Ascending aorta (tissue), 2 donors: ENCODE measurements around the gene IGSF9. TPM values are rescaled to one million over a fixed set of nuclear protein-coding genes. Genes with fewer than 3 reads are reported as not detected.

Experiments used
- DNase-seq, 2 donors: peaks; one replicate each; pipeline ENCODE4 v3.0.0-alpha.2; 2019; ENCODE audit warnings: low spot score in 2 of 2
- H3K27ac ChIP-seq, 2 donors: fragments of 200-600 bp; sonication (generic); one replicate each; pipeline ENCODE4 v1.5.1; 2016 to 2017; ENCODE audit warnings: mild to moderate bottlenecking in 1 of 2
- H3K27me3 ChIP-seq: fragments of 200-600 bp; sonication (generic); one replicate; pipeline ENCODE4 v1.5.1; 2017
- H3K36me3 ChIP-seq, 2 donors: fragments of 200-600 bp; sonication (generic); one replicate each; pipeline ENCODE4 v1.5.1; 2016
- H3K4me1 ChIP-seq, 2 donors: fragments of 200-600 bp; sonication (generic); one replicate each; pipeline ENCODE4 v1.5.1; 2016 to 2017; ENCODE audit warnings: mild to moderate bottlenecking in 1 of 2
- H3K4me3 ChIP-seq, 2 donors: fragments of 200-600 bp; sonication (generic); one replicate each; pipeline ENCODE4 v1.5.1; 2016 to 2017; ENCODE audit warnings: mild to moderate bottlenecking in 1 of 2
- H3K9me3 ChIP-seq, 2 donors: fragments of 200-600 bp; sonication (generic); one replicate each; pipeline ENCODE4 v1.5.1; 2016
- intact Hi-C: fragments of 100-400 bp; cut with DNase I; formaldehyde crosslinking; loops from one replicate; pipeline ENCODE4 v1.15.1; 2023
- total RNA-seq: library from RNA; depleted of rRNA; stranded (reverse); fragments of >200 nt; gene quantifications from one replicate; pipeline ENCODE4 v1.1.0, GENCODE V29; 2016
- TF ChIP-seq, protein P1 (sequence below), 3 experiments: fragments of 200-600 bp in 2 of 3; fragments of 450-650 bp in 1 of 3; sonication (generic) in 2 of 3; IDR thresholded peaks; one replicate each; pipeline ENCODE4 v1.5.1; 2016 to 2019; ENCODE audit warnings: antibody characterized with exemption in 3 of 3, mild to moderate bottlenecking in 1 of 3, moderate library complexity in 1 of 3

Gene IGSF9
- total RNA-seq, 1 donor from 2014 or later: 0.11 TPM

DNA sequence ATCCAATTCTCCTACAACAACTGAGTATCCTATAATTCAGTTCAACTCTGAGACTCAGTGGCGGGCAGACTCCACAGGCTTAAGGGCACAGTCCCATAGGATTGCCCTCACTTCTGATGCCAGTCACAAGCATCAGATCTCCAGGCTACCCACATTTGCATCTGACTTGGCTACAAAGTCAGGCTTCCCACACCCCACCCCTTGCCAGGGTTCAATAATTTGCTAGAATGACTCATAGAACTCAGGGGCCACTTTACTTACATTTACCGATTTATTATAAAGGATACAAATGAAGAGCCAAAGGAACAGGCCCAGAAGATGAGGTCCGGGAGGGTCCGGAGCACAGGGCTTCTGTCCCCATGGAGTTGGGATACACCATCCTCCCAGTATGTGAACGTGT, 44.6 kb upstream of the IGSF9 start:
- Histone ChIP-seq H3K27me3 (no peaks in the 10 kb centered on the region), H3K36me3 (no peaks in the 10 kb centered on the region), H3K9me3 (no peaks in the 10 kb centered on the region), H3K4me3 (no peak overlapping the region), H3K27ac (no peak overlapping the region), H3K4me1 (no peaks in the 10 kb centered on the region)
- DNase-seq: no peak
- TF ChIP-seq, protein P1, sequence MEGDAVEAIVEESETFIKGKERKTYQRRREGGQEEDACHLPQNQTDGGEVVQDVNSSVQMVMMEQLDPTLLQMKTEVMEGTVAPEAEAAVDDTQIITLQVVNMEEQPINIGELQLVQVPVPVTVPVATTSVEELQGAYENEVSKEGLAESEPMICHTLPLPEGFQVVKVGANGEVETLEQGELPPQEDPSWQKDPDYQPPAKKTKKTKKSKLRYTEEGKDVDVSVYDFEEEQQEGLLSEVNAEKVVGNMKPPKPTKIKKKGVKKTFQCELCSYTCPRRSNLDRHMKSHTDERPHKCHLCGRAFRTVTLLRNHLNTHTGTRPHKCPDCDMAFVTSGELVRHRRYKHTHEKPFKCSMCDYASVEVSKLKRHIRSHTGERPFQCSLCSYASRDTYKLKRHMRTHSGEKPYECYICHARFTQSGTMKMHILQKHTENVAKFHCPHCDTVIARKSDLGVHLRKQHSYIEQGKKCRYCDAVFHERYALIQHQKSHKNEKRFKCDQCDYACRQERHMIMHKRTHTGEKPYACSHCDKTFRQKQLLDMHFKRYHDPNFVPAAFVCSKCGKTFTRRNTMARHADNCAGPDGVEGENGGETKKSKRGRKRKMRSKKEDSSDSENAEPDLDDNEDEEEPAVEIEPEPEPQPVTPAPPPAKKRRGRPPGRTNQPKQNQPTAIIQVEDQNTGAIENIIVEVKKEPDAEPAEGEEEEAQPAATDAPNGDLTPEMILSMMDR (IDR thresholded peaks at IDR 0.05): no peak
- intact Hi-C loops: no loop called here

DNA sequence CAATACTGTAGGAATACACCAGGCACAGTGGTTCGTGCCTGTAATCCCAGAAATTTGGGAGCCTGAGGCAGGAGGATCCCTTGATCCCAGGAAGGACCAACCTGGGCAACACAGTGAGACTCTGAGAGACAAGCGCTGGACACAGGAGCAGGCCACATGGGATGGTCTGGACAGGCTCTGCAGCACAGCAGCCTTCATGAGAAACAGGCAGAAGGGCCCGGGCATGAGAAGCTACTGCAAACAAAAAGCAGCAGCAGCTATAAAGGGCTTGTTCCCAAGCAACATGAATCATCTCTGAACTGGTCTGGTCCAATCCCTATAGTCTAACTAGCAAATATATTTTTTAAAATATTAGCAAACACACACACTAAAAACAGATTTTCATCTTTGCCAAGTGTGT, 44.2 kb upstream of the IGSF9 start:
- no peak for DNase-seq
- Histone ChIP-seq H3K4me1 (no peaks in the 10 kb centered on the region), H3K36me3 (no peaks in the 10 kb centered on the region), H3K27ac (no peak overlapping the region), H3K9me3 (no peaks in the 10 kb centered on the region), H3K27me3 (no peaks in the 10 kb centered on the region), H3K4me3 (no peak overlapping the region)
- intact Hi-C loops: no loop called here
- TF ChIP-seq, protein P1 (IDR thresholded peaks at IDR 0.05): no peak

DNA sequence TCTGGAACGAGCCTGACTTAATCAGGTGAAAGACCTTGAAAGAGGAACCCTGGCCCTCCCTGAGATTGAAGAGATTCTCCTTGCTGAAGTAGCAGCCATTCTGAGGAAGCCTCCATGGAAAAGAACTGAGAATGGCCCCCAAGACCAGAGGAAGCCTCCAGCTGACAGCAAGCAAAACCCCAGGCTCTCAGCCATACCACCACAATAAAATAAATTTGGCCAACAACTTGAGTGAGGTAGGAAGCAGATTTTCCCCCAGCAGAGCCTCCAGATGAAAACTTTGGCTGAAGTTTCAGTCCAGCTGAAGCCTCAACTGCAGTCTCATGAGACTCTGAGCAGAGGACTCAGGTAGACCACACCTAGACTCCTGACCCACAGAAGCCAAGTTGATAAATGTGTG, 42.6 kb upstream of the IGSF9 start:
- Histone ChIP-seq H3K27ac (no peak overlapping the region), H3K36me3 (no peaks in the 10 kb centered on the region), H3K4me3 (no peak overlapping the region), H3K27me3 (no peaks in the 10 kb centered on the region), H3K9me3 (no peaks in the 10 kb centered on the region), H3K4me1 (no peaks in the 10 kb centered on the region)
- DNase-seq: no peak
- TF ChIP-seq, protein P1 (IDR thresholded peaks at IDR 0.05): no peak
- intact Hi-C loops: no loop called here

DNA sequence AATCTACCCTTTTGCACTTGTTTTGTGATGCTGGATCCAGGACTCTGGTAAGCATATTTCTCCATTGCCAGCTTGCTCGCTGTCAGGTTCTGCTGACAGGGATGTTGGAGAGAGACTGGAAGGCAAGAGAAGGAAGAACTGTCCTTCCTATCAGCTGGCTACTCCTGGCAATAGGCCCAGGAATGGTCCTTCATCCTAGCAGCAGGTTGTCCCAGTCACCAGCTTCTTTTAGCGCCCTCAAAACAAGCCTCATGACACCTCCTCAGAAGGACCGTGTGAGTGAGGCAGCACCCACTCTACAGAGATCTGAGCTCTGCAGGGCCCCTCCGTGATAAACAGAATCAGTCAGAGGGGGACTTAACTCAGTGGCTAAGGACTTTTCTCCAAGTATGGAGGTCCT, 41.8 kb upstream of the IGSF9 start:
- H3K4me3 ChIP-seq: no peak overlapping the region
- no peaks in the 10 kb centered on the region for H3K9me3 ChIP-seq
- no peak overlapping the region for H3K27ac ChIP-seq
- no peak for DNase-seq
- no peaks in the 10 kb centered on the region for H3K4me1 ChIP-seq
- no peaks in the 10 kb centered on the region for H3K27me3 ChIP-seq
- TF ChIP-seq, protein P1 (IDR thresholded peaks at IDR 0.05): no peak
- intact Hi-C loops: no loop called here
- H3K36me3 ChIP-seq: no peaks in the 10 kb centered on the region

DNA sequence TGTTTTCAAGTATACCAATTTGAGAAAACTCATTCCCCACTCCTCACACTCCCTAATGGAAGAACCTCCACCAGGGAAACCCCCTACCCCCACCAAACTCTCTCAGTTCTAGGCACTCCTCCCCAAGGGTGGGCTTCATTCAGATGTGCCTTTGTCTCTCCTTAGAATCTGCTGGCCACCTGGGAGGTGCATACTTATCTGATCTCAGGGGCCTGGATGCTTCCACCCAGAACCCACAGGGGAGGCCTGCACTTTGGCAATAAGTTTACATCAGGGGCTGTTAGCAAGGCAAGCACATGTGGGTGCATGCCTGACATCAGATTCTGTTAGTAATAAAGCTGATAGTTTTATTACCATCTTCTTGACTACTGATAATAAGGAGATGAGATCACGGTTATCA, 41.1 kb upstream of the IGSF9 start:
- intact Hi-C loops: no loop called here
- H3K4me1 ChIP-seq: no peaks in the 10 kb centered on the region
- H3K4me3 ChIP-seq: no peak overlapping the region
- TF ChIP-seq, protein P1 (IDR thresholded peaks at IDR 0.05): no peak
- H3K27me3 ChIP-seq: no peaks in the 10 kb centered on the region
- DNase-seq: no peak
- no peaks in the 10 kb centered on the region for H3K36me3 ChIP-seq
- no peaks in the 10 kb centered on the region for H3K9me3 ChIP-seq
- H3K27ac ChIP-seq: no peak overlapping the region

DNA sequence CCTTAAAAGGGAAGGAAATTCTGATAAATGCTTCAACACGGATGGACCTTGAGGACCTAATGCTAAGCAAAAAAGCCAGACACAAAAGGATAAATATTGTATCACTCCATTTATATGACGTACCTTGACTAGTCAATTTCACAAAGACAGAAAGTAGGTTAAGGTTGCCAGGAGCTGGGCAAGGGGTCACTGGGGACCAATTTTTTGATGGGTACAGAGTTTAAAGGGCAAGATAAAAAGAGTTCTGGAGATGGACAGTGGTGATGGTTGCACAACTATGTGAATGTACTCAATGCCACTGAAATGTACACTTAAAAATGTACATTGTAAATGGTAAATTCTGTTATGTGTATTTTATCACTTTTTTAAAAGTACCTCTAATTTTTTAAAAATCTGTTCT, 40.7 kb upstream of the IGSF9 start:
- H3K9me3 ChIP-seq: no peaks in the 10 kb centered on the region
- DNase-seq: no peak
- H3K27me3 ChIP-seq: no peaks in the 10 kb centered on the region
- no peak overlapping the region for H3K4me3 ChIP-seq
- intact Hi-C loops: no loop called here
- H3K4me1 ChIP-seq: no peaks in the 10 kb centered on the region
- no peaks in the 10 kb centered on the region for H3K36me3 ChIP-seq
- TF ChIP-seq, protein P1 (IDR thresholded peaks at IDR 0.05): no peak
- no peak overlapping the region for H3K27ac ChIP-seq
